HG03521 (cell line): ENCODE measurements around the gene TXNDC17.
"Not testable (repeated sequence)": the region's sequence is repeated elsewhere in the genome, so short reads cannot be mapped to it uniquely, and the experiment has no call there.

Experiments
- ATAC-seq: cut with Tn5 transposase; IDR thresholded peaks from one replicate; pipeline ENCODE4 v1.9.1; 2021; ENCODE audit warnings: mild to moderate bottlenecking, moderate library complexity; ENCODE audit not compliant: unreplicated experiment

TXNDC17 gene

DNA sequence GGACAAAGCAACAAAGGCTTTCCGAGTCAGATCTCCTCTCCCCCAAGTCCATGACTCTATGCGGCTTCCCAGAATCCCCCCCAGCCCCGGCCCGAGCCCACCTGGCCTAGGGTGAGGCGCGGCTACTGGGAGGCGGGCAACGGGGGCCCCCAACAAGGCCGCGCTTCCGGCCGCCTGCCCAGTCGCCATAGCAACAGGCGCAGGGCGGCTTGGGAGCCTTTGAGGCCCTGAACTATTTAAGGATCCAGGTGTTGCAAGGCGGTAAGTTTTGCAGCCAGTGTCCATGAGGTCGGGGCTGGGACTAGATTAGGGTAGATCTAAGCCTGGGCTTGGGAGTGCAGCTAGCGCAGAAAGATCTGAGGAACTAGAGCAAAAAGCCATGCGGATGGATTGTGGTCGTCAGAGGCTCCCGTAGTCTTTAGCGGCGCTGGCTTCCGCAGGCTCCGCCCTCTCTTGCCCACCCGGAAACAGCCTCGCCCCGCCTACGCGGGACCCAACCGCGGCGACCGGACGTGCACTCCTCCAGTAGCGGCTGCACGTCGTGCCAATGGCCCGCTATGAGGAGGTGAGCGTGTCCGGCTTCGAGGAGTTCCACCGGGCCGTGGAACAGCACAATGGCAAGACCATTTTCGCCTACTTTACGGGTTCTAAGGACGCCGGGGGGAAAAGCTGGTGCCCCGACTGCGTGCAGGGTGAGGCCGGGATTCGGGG is at the start of gene TXNDC17, which contains the start of gene KIAA0753:
TXNDC17 (plus strand) TSS at position 525 of the 711 bp plus-strand sequence; CDS start at position 548, 23 bp downstream.
KIAA0753 (minus strand) TSS at position 176 of the 711 bp plus-strand sequence. CDS start 5,608 bp downstream, outside the sequence.
- peak; percentile 83 for ATAC-seq

- ATAC-seq, result no peak
These were observed 49.2 kb upstream of the TXNDC17 start for GRCh38 chr17:6591599-6592158.

- ATAC-seq, result no peak
These were observed 48.7 kb upstream of the TXNDC17 start for GRCh38 chr17:6592173-6592572.

DNA sequence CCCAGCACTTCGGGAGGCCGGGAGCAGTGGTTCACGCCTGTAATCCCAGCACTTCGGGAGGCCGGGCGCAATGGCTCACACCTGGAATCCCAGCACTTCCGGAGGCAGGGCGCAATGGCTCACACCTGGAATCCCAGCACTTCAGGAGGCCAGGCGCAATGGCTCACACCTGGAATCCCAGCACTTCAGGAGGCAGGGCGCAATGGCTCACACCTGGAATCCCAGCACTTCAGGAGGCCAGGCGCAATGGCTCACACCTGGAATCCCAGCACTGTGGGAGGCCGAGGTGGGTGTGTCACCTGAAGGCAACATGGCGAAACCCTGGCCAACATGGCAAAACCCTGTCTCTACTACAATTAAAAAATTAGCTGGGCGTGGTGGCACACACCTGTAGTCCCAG is 47.5 kb upstream of the TXNDC17 start:
- ATAC-seq, result not testable (repeated sequence)

DNA sequence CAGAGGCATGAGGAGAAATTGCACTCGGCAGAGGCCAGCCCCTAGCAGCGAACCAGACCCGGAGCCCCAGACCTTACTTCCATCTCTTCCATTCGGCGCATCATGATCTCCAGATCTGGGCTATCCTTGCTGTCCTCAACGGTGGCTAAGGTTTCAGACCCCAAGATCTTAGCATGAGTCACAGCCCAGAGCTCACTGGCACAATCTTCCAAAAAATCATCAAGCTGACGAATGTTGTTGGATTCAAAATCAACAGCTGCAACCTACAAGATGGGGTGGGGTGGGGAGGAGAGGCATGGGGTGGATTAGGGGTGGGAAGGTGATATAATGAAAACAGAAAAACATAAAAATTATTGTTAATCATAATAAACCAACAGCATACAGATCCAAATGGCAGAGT is 44.8 kb upstream of the TXNDC17 start:
- no peak for ATAC-seq

- ATAC-seq, result no peak
These were observed 44.3 kb upstream of the TXNDC17 start for GRCh38 chr17:6596511-6596910.

DNA sequence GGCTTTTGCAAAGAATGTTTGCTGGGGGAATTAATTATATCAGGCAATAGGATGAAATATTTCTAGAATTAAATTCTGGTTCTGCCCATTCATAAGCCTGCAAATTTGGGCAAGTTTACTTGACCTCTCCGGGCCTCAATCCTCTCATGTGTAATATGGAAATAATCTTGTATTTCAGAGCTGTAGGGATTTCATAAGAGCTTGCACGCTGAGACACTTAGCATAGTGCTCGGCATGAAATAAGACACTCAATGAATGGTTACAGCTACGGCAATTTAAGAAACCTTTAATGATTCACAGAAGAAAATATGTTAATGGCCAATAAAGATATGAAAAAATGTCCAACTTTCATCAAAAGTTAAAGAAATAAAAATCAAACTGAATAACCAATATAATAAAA is 43.9 kb upstream of the TXNDC17 start:
- ATAC-seq, result no peak

DNA sequence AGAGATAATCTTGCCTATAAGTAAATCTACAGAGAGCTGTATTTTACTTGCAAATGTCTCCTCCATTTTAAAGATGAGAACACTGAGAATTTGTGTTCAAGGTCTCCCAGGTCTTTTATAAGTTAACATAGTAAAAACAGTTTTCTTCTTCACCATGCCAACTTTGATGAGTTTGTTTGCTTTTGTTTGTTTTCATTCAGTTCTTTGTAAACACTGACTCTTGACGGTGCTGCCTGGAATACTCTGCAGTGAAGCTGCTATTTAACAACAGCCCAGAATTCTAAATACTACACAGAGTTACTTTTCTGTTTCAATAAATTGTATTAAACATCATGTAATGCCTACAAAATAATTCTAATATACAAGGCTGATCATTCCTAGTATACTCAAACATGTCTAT is 43.1 kb upstream of the TXNDC17 start:
- ATAC-seq, result no peak

DNA sequence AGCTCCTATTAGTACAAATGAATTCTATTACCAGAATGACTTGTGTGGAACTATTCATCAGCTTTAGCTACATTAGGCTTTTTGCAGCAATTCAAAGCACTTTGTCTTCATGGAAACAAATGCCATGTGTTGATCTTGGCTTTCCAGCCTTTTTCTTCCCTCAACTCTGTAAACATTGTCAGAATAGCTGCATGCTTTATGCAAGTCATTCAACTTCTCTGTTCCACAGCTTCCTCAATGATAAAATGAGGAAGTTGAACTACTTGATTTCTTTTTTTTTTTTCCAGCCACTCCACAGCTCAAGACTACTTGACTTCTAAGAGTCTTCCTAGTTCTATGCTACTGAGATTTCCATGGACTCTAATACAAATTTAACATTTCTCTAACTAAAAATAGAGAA is 41.5 kb upstream of the TXNDC17 start:
- no peak for ATAC-seq

DNA sequence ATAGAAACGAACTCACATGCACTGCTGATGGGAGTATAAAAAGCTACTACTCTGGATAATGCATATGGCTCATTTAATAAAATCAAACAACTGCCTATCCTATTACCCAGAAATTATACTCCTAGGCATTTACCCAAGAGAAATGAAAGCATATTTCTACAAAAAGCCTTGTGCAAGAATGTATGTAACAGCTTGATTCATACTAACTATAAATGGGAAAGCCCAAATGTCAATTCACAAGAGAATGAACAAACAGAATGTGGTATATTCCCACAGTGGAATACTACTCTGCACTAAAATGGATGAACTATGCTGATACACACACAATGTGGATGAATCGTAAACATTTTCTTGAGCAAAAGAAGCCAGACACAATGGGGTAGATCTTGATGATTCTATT is 38.7 kb upstream of the TXNDC17 start:
- ATAC-seq, result no peak

- ATAC-seq, result no peak
These were observed 37.0 kb upstream of the TXNDC17 start for GRCh38 chr17:6603744-6604325.

- no peak for ATAC-seq
These were observed 35.7 kb upstream of the TXNDC17 start for GRCh38 chr17:6605142-6605541.

- no peak for ATAC-seq
These were observed 32.5 kb upstream of the TXNDC17 start for GRCh38 chr17:6608321-6608720.

- ATAC-seq, result no peak
These were observed 30.8 kb upstream of the TXNDC17 start for GRCh38 chr17:6610011-6610410.

GRCh38 chr17:6611231-6611630 is 29.6 kb upstream of the TXNDC17 start:
- no peak for ATAC-seq

- no peak for ATAC-seq
These were observed 16.9 kb upstream of the TXNDC17 start for GRCh38 chr17:6623941-6624340.

DNA sequence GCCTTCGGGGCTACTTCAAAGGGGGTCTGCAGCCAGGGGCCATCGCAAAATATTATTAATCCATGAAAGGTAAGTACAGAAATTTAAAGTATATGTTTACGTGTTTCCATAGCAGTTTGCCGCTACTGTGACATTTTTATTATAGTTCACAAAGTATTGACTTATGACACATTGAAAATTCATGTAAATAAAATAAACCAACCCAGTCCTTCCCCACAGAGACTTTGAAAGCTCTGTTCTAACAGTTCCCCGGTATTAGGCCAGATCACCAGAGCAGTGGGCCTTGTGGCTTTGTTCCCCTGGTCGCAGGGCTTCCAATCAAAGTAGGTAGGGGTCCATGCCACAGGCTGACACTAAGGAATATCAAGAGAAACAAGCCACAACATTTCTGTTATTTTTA is 14.2 kb upstream of the TXNDC17 start:
- no peak for ATAC-seq

GRCh38 chr17:6627019-6627418 is 13.8 kb upstream of the TXNDC17 start:
- no peak for ATAC-seq

DNA sequence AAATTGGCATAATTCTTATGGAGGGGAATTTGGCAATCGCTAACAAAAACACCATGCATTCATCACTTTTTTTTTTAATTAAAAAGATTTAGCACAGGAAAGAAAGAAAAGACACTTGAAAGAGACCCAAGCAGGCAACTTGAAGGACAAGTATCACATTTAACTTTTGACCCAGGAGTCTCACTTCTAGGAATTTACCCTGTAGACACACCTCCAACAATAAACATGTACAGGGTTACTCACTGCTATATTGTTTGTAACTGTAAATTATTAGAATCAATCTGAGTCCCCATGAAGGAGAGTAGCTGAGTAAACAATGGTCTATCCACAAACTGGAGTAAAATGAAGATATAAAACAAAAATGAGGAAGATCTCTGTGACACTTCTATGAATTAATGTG is 10.5 kb upstream of the TXNDC17 start:
- ATAC-seq, result no peak

DNA sequence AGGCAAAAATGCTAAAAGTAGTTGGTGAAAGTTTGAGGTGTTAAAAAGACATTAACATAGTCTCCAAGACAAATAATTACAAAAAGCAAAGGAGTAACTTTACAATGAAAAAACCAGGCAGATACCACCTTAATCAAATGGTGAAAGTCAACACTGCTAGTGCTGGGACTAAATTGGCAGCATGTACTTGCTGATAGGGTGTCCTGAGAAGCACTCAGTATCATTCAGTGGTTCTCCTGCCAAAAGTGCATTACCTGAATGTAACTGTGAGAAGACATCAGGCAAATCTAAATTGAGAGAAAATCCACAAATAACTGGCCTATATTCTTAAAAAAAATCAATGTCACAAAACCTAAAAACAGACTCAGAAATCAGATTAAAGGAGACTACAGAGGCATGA is 8.3 kb upstream of the TXNDC17 start:
- no peak for ATAC-seq

DNA sequence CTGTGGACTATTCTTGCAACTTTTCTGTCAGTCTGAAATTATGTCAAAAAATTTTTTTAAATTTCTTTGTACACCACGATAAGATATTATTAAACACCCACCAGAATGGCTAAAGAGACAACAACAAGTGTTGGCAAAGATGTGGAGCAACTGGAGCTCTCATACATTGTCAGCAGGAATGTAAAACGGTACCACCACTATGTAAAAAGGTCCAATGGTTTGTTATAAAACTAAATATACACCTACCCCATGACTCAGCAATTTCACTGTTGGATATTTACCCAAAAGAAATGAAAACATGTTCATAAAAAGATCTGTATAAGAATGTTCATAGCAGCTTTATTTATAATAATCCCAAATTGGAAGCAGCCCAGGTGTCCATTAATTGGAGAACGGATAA is 7.6 kb upstream of the TXNDC17 start:
- ATAC-seq, result no peak

DNA sequence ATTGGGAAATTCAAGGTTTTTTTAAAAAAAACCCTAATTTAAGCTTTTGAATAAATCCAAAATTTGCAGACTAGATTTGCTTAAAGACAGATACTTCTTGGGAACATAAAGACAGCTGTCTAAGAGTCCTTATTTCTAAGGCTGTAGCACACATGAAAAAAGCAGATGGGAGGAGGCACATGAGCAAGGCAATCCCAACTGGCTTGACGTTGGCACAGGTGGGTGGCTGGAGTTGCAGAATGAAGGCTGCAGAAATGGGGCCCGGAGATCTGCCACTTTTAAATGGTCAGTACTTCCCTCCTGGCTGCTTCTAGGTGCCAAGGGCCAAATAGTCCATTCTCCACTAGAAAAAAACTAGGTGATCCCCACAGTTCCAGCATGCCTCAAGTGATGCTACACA is 4.8 kb upstream of the TXNDC17 start:
- no peak for ATAC-seq
